Gastroesophageal sphincter (tissue), 3 donors: Measurements from ENCODE around the gene EFTUD2.

Experiments used
- POLR2A ChIP-seq, 2 donors: fragments of 450-650 bp; IDR thresholded peaks; one replicate each; pipeline ENCODE4 v1.6.1; 2017; ENCODE audit warnings: antibody characterized with exemption in 2 of 2, mild to moderate bottlenecking in 2 of 2, moderate library complexity in 1 of 2
- TF ChIP-seq, protein P1 (sequence below), 4 experiments: fragments of 200-600 bp in 2 of 4; fragments of 450-650 bp in 2 of 4; sonication (generic) in 1 of 4; IDR thresholded peaks; one replicate each; pipeline ENCODE4 v1.5.1; 2017 to 2019; ENCODE audit warnings: antibody characterized with exemption in 4 of 4, mild to moderate bottlenecking in 2 of 4, moderate library complexity in 2 of 4

DNA sequence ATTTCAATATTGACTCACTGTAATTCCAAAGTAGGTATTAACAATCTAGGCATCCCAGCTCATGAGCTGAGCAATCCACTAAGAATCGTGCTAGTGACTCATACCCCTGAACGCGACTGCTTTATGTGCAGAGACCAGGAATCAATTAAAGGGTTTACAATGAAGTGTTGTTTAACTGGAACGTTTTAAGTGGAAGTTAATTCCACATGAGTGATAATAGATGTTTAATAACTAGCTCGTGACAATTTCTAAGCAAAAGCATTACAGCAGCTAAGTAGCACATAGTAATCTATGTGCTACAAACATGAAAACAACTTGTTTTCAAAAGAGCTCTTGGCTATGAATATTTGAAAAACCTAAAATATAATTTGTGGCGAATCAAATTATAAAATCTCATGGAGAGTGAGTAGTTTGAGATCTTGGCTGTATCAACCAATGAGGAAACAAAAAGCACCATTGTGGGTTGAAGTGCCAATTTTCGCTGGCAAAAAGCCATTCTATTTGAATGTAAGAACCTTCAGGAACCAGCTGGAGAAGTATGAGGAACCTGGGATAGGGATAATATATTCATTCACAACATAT lies 78.5 kb downstream of the EFTUD2 start:
- TF ChIP-seq, protein P1, sequence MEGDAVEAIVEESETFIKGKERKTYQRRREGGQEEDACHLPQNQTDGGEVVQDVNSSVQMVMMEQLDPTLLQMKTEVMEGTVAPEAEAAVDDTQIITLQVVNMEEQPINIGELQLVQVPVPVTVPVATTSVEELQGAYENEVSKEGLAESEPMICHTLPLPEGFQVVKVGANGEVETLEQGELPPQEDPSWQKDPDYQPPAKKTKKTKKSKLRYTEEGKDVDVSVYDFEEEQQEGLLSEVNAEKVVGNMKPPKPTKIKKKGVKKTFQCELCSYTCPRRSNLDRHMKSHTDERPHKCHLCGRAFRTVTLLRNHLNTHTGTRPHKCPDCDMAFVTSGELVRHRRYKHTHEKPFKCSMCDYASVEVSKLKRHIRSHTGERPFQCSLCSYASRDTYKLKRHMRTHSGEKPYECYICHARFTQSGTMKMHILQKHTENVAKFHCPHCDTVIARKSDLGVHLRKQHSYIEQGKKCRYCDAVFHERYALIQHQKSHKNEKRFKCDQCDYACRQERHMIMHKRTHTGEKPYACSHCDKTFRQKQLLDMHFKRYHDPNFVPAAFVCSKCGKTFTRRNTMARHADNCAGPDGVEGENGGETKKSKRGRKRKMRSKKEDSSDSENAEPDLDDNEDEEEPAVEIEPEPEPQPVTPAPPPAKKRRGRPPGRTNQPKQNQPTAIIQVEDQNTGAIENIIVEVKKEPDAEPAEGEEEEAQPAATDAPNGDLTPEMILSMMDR (IDR thresholded peaks at IDR 0.05): no peak
- TF ChIP-seq POLR2A (IDR thresholded peaks at IDR 0.05): no peak
